ENCODE measurements around the gene STK40. TPM values are rescaled to one million over a fixed set of nuclear protein-coding genes. Genes with fewer than 3 reads are reported as not detected.

STK40 gene
- polyA plus RNA-seq, 3 donors, result 40.2 to 65.9 (median 55.8) TPM

- Histone ChIP-seq H3K4me3 (replicated peaks in 1 of 3; ENCODE audit: low read depth in 2 of 3, low read length in 3 of 3) (no peak overlapping the region), H3K9ac (ENCODE audit: insufficient read depth, low read length, poor library complexity, severe bottlenecking) (no peak overlapping the region), H3K4me2 (replicated peaks; ENCODE audit: extremely low read depth, low read length, poor library complexity, severe bottlenecking) (peak overlapping the region; percentile 14), H3K27me3 (ENCODE audit: control insufficient read depth in 2 of 2, insufficient read depth in 2 of 2, low read length in 2 of 2) (no peaks in the 10 kb centered on the region), H3K9me3 (replicated peaks in 1 of 2; ENCODE audit: control insufficient read depth in 1 of 2, insufficient read depth in 1 of 2, low read length in 2 of 2) (no peaks in the 10 kb centered on the region), H3K4me1 (ENCODE audit: control insufficient read depth in 1 of 2, insufficient read depth in 2 of 2, low read length in 2 of 2) (peaks cover 46 to 50% of the 10 kb centered on the region in 2 donors), H3K27ac (ENCODE audit: low read depth in 1 of 2, low read length in 2 of 2) (peak overlapping the region; percentile 68 to 100), H3K79me2 (ENCODE audit: insufficient read depth, low read length) (peaks cover 47% of the 10 kb centered on the region), H3K36me3 (replicated peaks in 1 of 2; ENCODE audit: control insufficient read depth in 1 of 2, insufficient read depth in 2 of 2, low read length in 2 of 2) (peaks cover 34 to 45% of the 10 kb centered on the region in 2 donors), H4K20me1 (ENCODE audit: insufficient read depth, low read length) (peaks cover 12% of the 10 kb centered on the region), H2AFZ (ENCODE audit: insufficient read depth, low read depth, low read length, poor library complexity, severe bottlenecking) (no peak overlapping the region)
- H3K9me3 Mint-ChIP-seq, result peaks cover 0 to 1% (median 0%) of the 10 kb centered on the region in 7 donors
- H3K27ac Mint-ChIP-seq, result peak overlapping the region; percentile 79 to 95 (median 92)
- H3K4me3 Mint-ChIP-seq, result no peak overlapping the region
- no peak for TF ChIP-seq CTCF (IDR thresholded peaks at IDR 0.05)
- H3K27me3 Mint-ChIP-seq (ENCODE audit: low read depth in 3 of 3), result peaks cover 0 to 1% (median 0%) of the 10 kb centered on the region in 3 donors
- peaks cover 45 to 57% of the 10 kb centered on the region in 2 donors for H3K36me3 Mint-ChIP-seq
- DNase-seq, result peak; percentile 32 to 67 (median 44)
- H3K4me1 Mint-ChIP-seq, result peaks cover 54% of the 10 kb centered on the region
- intact Hi-C loops (cut with micrococcal nuclease), result no loop called here
- no CpG with 5 or more reads among the region's 1 CpG for WGBS (ENCODE audit: insufficient coverage)
Measured at GRCh38 chr1:36389999-36390398, 4.3 kb upstream of the STK40 start.

- Mint-ChIP-seq H3K4me3 (no peak overlapping the region), H3K27ac (peak overlapping the region; percentile 79 to 95 (median 92)), H3K9me3 (peaks cover 0 to 1% (median 0%) of the 10 kb centered on the region in 7 donors), H3K27me3 (ENCODE audit: low read depth in 3 of 3) (peaks cover 0 to 5% (median 0%) of the 10 kb centered on the region in 3 donors), H3K4me1 (peaks cover 56% of the 10 kb centered on the region), H3K36me3 (peaks cover 46 to 49% of the 10 kb centered on the region in 2 donors)
- no peak overlapping the region for H2AFZ ChIP-seq (ENCODE audit: insufficient read depth, low read depth, low read length, poor library complexity, severe bottlenecking)
- H4K20me1 ChIP-seq (ENCODE audit: insufficient read depth, low read length), result peaks cover 17% of the 10 kb centered on the region
- peak overlapping the region; percentile 68 to 100 for H3K27ac ChIP-seq (ENCODE audit: low read depth in 1 of 2, low read length in 2 of 2)
- WGBS (ENCODE audit: insufficient coverage), result no CpG with 5 or more reads among the region's 2 CpGs
- H3K27me3 ChIP-seq (ENCODE audit: control insufficient read depth in 2 of 2, insufficient read depth in 2 of 2, low read length in 2 of 2), result no peaks in the 10 kb centered on the region
- DNase-seq, result no peak
- H3K9ac ChIP-seq (ENCODE audit: insufficient read depth, low read length, poor library complexity, severe bottlenecking), result no peak overlapping the region
- H3K4me1 ChIP-seq (ENCODE audit: control insufficient read depth in 1 of 2, insufficient read depth in 2 of 2, low read length in 2 of 2), result peaks cover 51 to 57% of the 10 kb centered on the region in 2 donors
- intact Hi-C loops (cut with micrococcal nuclease), result no loop called here
- H3K79me2 ChIP-seq (ENCODE audit: insufficient read depth, low read length), result peaks cover 47% of the 10 kb centered on the region
- H3K4me2 ChIP-seq (replicated peaks; ENCODE audit: extremely low read depth, low read length, poor library complexity, severe bottlenecking), result no peak overlapping the region
- H3K4me3 ChIP-seq (replicated peaks in 1 of 3; ENCODE audit: low read depth in 2 of 3, low read length in 3 of 3), result peak overlapping the region in 1 of 3 experiments; percentile 7
- H3K9me3 ChIP-seq (replicated peaks in 1 of 2; ENCODE audit: control insufficient read depth in 1 of 2, insufficient read depth in 1 of 2, low read length in 2 of 2), result no peaks in the 10 kb centered on the region
- H3K36me3 ChIP-seq (replicated peaks in 1 of 2; ENCODE audit: control insufficient read depth in 1 of 2, insufficient read depth in 2 of 2, low read length in 2 of 2), result peaks cover 34 to 38% of the 10 kb centered on the region in 2 donors
- TF ChIP-seq CTCF (IDR thresholded peaks at IDR 0.05), result no peak
Measured at GRCh38 chr1:36389261-36389660, 3.5 kb upstream of the STK40 start.

Measured in CD14-positive monocyte (primary cell).